Measurements from ENCODE around the gene NECAB2.
"Not testable (repeated sequence)": the region's sequence is repeated elsewhere in the genome, so short reads cannot be mapped to it uniquely, and the experiment has no call there.

Gene NECAB2

DNA sequence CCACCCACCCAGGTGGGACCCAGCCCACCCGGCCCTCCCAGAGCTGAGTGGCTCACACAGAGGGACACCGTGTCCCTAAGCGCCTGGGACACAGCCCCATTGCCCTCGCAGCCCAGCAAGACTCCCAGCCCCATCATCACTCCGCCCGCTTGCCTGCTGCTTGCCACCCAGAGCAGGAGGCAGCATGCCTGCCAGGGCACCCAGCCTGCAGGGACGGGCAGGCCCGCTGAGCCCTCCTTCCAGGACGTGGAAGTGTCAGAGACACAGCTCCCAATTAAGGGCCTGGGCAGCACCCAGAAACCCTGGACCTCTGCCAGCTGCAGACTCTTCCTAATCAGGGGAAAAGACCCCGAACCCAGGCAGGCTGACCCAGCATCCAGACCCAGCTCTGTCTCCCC is 32.2 kb upstream of the NECAB2 start:
- in situ Hi-C loops (cut with MboI; ENCODE audit: low sequenced_read_pairs), result no loop called here

DNA sequence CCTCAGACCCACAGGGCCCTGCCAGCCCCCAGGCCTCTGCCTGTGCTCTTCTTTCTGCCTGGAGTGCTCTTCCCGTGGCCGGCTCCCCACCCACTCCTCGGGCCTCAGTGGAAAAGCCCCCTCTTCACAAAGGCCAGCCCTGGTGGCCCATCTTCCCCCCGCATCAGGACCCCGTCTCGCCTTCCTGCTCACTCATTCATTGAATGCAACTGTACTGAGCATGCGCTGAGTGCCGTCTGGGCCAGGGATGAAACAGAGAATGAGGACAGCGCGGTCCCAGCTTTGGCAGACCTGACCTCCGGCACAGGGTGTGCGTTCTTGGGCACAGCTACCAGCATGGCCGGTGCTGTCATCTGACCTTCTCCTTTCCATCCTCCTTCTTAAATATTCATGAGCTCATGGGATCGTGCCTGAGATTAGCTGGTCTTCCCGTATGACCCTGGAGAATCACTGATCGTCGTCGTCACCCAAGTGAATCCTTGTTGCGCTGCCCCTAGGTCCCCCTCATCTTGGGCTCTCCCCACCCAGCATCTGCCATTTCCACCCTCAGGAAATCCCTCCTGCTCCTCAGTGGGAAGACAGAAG is 31.4 kb upstream of the NECAB2 start:
- in situ Hi-C loops (cut with MboI; ENCODE audit: low sequenced_read_pairs), result no loop called here

DNA sequence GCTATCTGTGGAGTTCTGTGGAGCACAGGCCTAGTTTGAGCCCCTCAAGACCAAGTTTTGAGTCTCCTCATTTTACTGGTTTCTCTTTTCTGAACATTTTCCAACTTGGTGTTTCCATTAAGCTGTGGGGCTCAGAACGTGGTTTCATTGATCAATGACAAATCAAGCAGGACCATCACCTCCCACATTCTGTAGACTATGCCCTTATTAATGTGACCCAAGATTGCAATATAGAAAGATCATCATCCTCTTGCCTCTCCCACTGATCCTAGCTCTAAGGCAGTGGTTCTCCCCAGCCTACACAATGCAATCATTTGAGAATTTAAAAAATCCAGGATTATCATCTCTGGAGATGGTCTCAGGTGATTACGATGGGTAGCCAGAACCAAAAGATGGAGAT is 30.8 kb upstream of the NECAB2 start:
- in situ Hi-C loops (cut with MboI; ENCODE audit: low sequenced_read_pairs), result no loop called here

DNA sequence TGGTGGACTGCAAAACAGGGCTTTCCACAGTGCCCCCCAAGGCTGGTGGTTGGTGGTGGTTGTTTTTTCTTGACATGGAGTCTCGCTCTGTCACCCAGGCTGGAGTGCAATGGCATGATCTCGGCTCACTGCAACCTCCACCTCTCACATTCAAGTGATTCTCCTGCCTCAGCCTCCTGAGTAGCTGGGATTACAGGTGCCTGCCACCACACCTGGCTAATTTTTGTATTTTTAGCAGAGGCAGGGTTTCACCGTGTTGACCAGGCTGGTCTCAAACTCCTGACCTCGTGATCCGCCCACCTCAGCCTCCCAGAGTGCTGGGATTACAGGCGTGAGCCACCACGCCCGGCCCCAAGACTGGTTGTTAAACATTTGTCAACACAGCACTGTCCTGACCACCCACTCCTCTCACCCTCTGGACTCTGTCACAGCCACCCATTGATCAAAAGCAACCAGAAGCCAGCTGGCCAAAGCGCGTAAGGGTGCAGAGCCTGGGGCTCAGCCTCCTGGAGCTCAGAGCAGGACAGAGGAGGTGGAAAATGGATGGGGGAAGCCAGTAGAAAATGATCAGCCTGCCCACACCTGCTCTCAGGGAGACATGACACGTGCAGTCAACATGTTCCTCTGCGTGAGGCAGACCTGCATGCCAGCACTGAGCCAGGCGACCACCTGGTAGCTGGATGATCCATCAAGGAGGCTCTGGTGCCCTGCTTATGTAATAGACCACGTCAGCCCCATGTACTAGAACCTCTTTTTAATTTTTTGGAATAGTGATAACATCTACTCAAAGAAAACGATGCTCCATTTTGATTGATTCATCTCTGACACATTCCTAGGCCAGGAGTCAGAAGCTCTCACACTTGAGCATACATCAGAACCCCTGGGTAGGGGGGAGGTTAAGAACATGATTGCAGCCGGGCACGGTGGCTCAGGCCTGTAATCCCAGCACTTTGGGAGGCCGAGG is 29.8 kb upstream of the NECAB2 start:
- in situ Hi-C loops (cut with MboI; ENCODE audit: low sequenced_read_pairs), result no loop called here

DNA sequence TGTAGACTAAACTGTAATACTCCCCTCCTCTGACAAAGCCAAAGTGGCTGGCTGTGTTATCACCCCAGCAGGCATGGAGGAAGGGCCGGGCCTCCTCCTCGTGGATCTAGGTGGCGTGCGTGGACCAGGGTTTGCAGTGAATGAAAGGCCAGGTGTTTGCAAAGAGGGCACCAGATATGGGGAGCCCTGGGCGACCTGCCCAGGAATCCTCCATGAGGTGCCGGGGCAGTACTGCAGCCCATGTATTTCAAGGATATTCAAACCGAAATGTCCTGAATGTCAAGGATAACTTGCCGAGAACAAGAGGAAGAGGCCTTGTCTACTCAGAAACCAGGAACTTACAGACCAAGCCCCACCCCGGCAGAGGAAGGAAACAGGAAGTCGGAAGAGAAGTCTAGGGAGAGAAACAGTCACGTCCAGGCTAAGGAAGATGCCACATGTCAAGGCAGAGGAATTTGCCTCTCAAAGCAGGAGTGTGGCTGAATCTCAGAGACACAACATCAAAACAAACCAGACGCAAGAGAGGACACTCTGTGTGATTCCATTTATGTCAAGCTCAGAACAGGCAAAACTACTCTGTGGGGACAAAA is 28.7 kb upstream of the NECAB2 start:
- in situ Hi-C loops (cut with MboI; ENCODE audit: low sequenced_read_pairs), result no loop called here

- in situ Hi-C loops (cut with MboI; ENCODE audit: low sequenced_read_pairs), result no loop called here
Observed at GRCh38 chr16:83940119-83940518, 27.9 kb upstream of the NECAB2 start.

DNA sequence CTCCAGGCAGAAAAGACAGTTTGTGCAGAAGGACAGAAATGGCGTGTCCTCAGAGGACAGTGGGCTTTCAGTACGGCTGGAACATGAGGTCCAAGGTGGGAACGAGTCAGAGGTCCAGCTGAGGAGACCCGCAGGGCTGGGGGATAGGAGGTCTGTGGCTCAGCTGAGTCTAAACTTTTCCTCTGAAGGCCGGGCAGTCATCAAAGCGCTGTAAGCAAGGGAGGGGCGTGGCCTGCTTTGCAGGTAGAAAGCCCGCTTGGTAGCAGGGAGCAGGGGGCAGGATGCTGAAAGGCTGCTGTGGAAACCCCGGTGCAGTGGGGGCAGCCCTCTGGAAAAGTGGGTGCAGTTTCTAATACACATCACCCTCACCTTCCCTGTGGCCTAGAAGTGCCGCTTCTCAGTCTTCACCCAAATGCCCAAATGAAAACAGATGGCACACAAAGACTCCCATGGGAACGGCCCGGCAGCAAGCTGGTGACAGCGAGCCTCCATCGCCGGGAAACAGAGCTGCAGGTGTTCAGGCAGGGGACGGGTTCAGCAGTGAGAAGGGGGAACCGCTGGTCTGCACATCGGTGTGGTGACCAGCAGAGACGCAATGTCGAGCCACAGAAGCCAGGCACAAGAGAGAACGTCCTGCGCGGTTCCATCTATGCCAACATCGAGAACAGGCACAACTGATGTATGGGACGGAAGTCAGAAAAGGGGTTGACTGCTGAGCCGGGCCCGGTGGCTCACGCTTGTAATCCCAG is 27.2 kb upstream of the NECAB2 start:
- in situ Hi-C loops (cut with MboI; ENCODE audit: low sequenced_read_pairs), result no loop called here

GRCh38 chr16:83941546-83941945 is 26.5 kb upstream of the NECAB2 start:
- in situ Hi-C loops (cut with MboI; ENCODE audit: low sequenced_read_pairs), result not testable (repeated sequence)

DNA sequence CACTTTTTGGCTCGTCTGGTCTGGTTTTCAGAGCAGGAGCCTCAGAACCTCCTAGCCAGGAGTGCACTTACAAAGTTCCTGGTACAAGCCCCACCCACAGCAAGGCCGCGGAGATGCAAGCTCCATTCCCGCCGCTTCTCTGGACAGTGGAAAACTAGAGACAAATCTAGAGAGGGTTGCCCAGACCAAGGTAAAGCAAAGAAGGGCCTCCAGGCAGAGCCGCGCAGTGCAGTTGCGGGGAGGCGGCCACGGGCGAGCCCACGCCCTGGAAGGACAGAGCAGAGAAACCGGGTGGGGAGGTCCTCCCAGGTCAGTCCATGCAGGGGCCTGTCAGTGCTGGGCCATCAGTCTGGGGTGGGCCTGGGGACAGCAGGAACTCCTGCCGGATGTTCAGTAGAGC is 26.0 kb upstream of the NECAB2 start:
- in situ Hi-C loops (cut with MboI; ENCODE audit: low sequenced_read_pairs), result no loop called here

DNA sequence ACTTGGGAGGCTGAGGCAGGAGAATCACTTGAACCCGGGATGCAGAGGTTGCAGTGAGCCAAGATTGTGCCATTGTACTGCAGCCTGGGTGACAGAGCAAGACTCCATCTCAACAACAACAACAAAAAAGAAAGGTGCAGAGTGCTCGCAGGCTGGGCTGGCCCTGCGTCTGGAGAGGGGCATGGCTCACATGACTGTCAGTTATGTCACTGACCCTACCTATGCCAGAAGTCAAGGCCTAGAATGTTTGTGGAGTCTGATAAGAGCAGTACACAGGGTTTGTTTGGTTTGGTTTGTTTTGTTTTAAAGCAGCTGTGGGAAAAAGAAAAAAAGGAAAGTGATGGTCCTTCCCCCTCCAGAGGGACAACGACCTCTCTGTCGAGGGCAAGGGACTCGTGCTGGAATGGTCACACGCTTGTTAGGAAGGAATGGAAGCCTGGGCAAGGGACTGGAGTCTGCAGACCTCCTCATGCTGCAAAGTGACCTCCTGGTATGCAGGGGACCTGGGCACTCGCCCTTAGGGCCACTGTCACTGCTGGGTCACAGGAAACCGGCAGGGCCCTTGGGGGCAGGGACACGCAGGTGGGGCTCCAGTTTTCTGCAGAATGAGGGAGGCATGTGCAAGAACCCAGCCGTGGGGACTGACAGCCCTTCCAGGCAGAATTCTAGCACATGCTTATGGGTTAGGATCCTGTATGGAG is 25.1 kb upstream of the NECAB2 start:
- in situ Hi-C loops (cut with MboI; ENCODE audit: low sequenced_read_pairs), result no loop called here

GRCh38 chr16:83943516-83944050 is 24.5 kb upstream of the NECAB2 start:
- in situ Hi-C loops (cut with MboI; ENCODE audit: low sequenced_read_pairs), result no loop called here

- in situ Hi-C loops (cut with MboI; ENCODE audit: low sequenced_read_pairs), result no loop called here
Observed at GRCh38 chr16:83945587-83945986, 22.5 kb upstream of the NECAB2 start.

DNA sequence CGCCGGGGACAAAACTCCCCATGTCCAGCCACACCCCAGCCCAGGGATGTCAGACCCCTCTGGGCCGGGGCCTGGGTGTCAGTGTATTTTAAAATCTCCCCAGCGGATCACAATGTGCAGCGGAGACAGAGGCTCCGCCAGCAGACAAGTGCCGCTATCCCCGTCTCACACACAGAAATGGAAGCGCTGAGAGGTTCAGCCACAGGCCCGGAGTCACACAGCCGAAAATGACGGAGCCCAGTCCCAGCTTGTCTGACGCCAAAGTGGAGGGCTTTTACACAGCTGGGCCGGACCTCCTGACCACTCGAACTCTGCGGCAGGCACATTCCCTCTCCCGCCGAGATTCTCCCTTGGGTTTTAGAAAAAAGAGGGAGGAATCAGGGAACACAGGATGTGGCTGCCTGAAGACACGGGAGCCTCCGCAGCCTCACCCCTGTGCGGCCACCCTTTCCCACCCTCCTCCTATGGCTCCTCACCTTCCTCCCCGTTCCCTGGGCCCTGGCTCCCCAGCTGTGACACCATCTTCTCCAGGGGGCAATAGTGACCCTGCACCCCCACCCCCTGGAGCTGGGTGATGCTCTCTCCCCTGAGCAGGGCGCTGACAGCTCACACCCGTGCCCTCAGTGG is 21.8 kb upstream of the NECAB2 start:
- in situ Hi-C loops (cut with MboI; ENCODE audit: low sequenced_read_pairs), result no loop called here

- in situ Hi-C loops (cut with MboI; ENCODE audit: low sequenced_read_pairs), result no loop called here
Observed at GRCh38 chr16:83946781-83947566, 21.1 kb upstream of the NECAB2 start.

GRCh38 chr16:83947642-83948234 is 20.3 kb upstream of the NECAB2 start:
- in situ Hi-C loops (cut with MboI; ENCODE audit: low sequenced_read_pairs), result no loop called here

DNA sequence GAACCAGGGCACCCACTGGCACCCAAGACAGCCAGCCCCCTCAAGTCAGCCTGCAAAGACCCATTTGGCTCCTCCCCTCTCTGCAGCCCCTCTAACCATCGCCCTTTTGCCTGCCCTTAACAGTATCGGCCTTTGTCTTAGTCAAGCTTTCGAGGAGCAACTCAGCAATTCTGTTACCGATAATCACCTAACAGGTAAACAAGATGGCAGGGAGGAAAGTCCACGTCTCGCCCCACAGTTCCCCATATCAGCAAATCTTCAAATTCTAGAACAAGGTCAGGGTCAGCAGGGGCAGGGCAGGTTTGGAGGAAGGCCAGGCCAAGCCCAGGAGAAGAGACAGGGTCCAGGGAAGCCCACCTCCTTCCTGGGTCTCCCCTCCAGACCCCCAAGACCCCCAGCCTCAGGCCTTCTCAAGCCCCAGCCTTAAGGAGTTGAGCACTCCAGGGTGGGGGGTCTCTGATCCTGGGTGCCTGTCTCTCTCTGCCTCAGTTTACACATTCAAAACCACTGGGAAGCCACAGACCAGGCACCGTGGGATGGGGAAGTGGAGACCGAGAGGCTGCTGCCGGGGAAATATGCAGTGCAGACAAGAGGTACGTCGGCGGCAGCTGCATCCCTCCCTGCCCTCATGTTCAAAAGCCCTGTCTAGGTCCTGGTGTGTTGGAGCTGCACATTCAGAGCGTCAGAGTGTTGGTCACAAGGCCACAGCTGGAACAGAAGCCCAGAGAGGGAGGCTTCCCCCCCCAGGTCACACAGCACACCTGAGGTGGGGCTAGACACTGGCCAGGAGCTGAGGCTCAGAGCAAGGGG is 18.9 kb upstream of the NECAB2 start:
- in situ Hi-C loops (cut with MboI; ENCODE audit: low sequenced_read_pairs), result no loop called here

DNA sequence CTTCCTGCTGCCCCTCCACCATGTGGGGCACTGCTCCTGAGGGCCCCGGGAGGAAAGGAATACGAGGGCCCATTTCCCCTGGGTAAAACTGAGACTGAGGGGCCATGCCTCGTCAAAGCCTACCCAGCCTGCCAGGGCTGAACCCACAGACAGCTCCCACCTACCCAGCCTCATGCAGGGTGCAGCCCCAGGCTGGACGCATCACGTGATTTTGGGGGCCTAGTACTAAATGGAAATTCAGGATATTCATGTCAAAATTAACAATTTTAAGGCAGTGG is 18.4 kb upstream of the NECAB2 start:
- in situ Hi-C loops (cut with MboI; ENCODE audit: low sequenced_read_pairs), result loop anchor here (10.0 to 25.0 kb wide), 3 partner anchors 115 to 538 kb away; partner anchors contain the start of genes ADAD2 and TAF1C

GRCh38 chr16:83950862-83951399 is 17.1 kb upstream of the NECAB2 start:
- in situ Hi-C loops (cut with MboI; ENCODE audit: low sequenced_read_pairs), result loop anchor here (10.0 to 25.0 kb wide), 3 partner anchors 114 to 536 kb away; partner anchors contain the start of genes ADAD2 and TAF1C

Data from HL-60/S4 treated with retinoic acid at 250 ng/mL for 4 days and 3 days (cell line).